H1 (cell line): ENCODE results near the gene RAB8B. TPM values are rescaled to one million over a fixed set of nuclear protein-coding genes. Genes with fewer than 3 reads are reported as not detected.

ENCODE experiments used
- polyA plus RNA-seq, 7 experiments: library from polyadenylated mRNA; depleted of rRNA in 3 of 7; stranded (reverse) in 5 of 7; unstranded in 2 of 7; fragments of >200 nt in 5 of 7; fragments of 200-250 nt in 2 of 7; gene quantifications; 1 replicate in 5 of 7; 2 replicates in 1 of 7; 4 replicates in 1 of 7; pipeline versions ENCODE4 v1.2.1 to v1.2.3, GENCODE V29; 2011 to 2013; ENCODE audit warnings: missing spikeins in 2 of 7, mixed read lengths in 2 of 7
- total RNA-seq: library from RNA; stranded (reverse); fragmentation: NEBNext Ultra II Directional; extraction: Animal tissue kit (Norgen Biotek cat#: 25700); gene quantifications from 2 replicates; pipeline ENCODE4 v1.2.1, GENCODE V29; 2021

Gene RAB8B
- total and polyA plus RNA-seq, 2 of the 8 experiments (the other 6 are each of a cell fraction or from before 2014, with no cell fraction given), result 9.5 to 47.8 TPM

Other genes starting within 250 kb of the RAB8B start
- gene TPM1, start 146.9 kb upstream of the RAB8B start, total RNA-seq, result 571 and 579 TPM in 2 replicates
- gene TPM1, start 146.9 kb upstream of the RAB8B start, polyA plus RNA-seq (2011; rRNA removed), result 246 and 258 TPM in 2 replicates
- 14.9 and 15.6 TPM in 2 replicates for gene LACTB, start 67.7 kb upstream of the RAB8B start, total RNA-seq
- gene LACTB, start 67.7 kb upstream of the RAB8B start, polyA plus RNA-seq (2011; rRNA removed), result 3.6 and 5.8 TPM in 2 replicates
- gene RPS27L, start 32.1 kb upstream of the RAB8B start, total RNA-seq, result 143 and 160 TPM in 2 replicates
- gene RPS27L, start 32.1 kb upstream of the RAB8B start, polyA plus RNA-seq (2011; rRNA removed), result 64.2 and 115 TPM in 2 replicates
- 21.4 and 22.9 TPM in 2 replicates for gene APH1B, start 88.0 kb downstream of the RAB8B start, total RNA-seq
- 9.3 and 11.5 TPM in 2 replicates for gene APH1B, start 88.0 kb downstream of the RAB8B start, polyA plus RNA-seq (2011; rRNA removed)
- 4.9 and 5.8 TPM in 2 replicates for gene CA12, start 192.2 kb downstream of the RAB8B start, total RNA-seq
- gene CA12, start 192.2 kb downstream of the RAB8B start, polyA plus RNA-seq (2011; rRNA removed), result 4.7 and 4.9 TPM in 2 replicates